ENCODE results near the gene CMIP.

DNA sequence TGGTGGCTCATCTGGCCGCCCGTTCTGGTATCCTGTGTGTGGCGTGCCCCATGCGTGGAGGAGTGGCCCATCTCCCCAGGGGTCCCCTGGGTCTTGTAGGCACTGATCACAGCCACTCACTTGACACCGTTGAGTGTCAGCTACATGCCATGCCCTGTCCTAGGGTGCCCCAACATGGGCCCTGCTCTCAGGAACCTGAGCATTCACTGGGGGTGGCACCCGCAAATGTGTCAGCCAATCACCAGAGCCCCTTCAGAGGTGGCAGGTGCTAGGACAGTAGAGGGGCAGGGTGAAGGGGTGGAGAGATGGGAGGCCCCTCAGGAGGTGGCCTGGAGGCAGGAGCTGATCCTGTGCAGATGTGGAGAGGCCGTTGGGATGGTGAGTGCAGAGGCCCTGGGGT, 27.8 kb downstream of the CMIP start:
- TF ChIP-seq GATA2 (IDR thresholded peaks at IDR 0.05; ENCODE audit: low read depth, low read length) (no peak), GATA3 (IDR thresholded peaks at IDR 0.05; ENCODE audit: low read depth, low read length) (no peak)

Measured in SH-SY5Y (cell line).